Measurements from ENCODE around the gene SUV39H1.
A peak's percentile ranks its signal among the peaks of the same experiment; 100 is the strongest.

- no peak for TF ChIP-seq CTCF (IDR thresholded peaks at IDR 0.05)
- TF ChIP-seq POLR2A (IDR thresholded peaks at IDR 0.05), result peak; percentile 57 to 66
- TF ChIP-seq EP300 (IDR thresholded peaks at IDR 0.05), result no peak
Measured at GRCh38 chrX:48737213-48737938, 40.8 kb downstream of the SUV39H1 start.
